ENCODE results near the gene NTNG1.

Gene NTNG1

GRCh38 chr1:107098961-107099360, 41.9 kb upstream of the NTNG1 start:
- H3K4me3 ChIP-seq (IDR thresholded peaks at IDR 0.05; ENCODE audit: insufficient read depth, low read depth, low read length), result no peak overlapping the region
- H3K36me3 ChIP-seq (ENCODE audit: insufficient read depth), result no peaks in the 10 kb centered on the region
- no peaks in the 10 kb centered on the region for H3K4me1 ChIP-seq (ENCODE audit: low read depth, poor library complexity, severe bottlenecking)
- H3K79me2 ChIP-seq (ENCODE audit: insufficient read depth, low read depth), result no peaks in the 10 kb centered on the region
- H3K27ac ChIP-seq, result no peak overlapping the region
- no peak overlapping the region for H3K4me2 ChIP-seq
- no peaks in the 10 kb centered on the region for H3K27me3 ChIP-seq (ENCODE audit: insufficient read depth, low read depth)
- no peaks in the 10 kb centered on the region for H4K20me1 ChIP-seq (ENCODE audit: insufficient read depth)
- H3K9ac ChIP-seq, result no peak overlapping the region
- no peak for TF ChIP-seq CTCF (conservative IDR thresholded peaks at IDR 0.05; ENCODE audit: low read depth, low read length)
- H2AFZ ChIP-seq (ENCODE audit: low read depth), result no peak overlapping the region

- no peak for TF ChIP-seq CTCF (conservative IDR thresholded peaks at IDR 0.05; ENCODE audit: low read depth, low read length)
- no peak overlapping the region for H2AFZ ChIP-seq (ENCODE audit: low read depth)
- no peaks in the 10 kb centered on the region for H3K4me1 ChIP-seq (ENCODE audit: low read depth, poor library complexity, severe bottlenecking)
- H3K27me3 ChIP-seq (ENCODE audit: insufficient read depth, low read depth), result no peaks in the 10 kb centered on the region
- H3K27ac ChIP-seq, result no peak overlapping the region
- H3K4me3 ChIP-seq (IDR thresholded peaks at IDR 0.05; ENCODE audit: insufficient read depth, low read depth, low read length), result no peak overlapping the region
- H3K79me2 ChIP-seq (ENCODE audit: insufficient read depth, low read depth), result no peaks in the 10 kb centered on the region
- no peak overlapping the region for H3K9ac ChIP-seq
- H3K4me2 ChIP-seq, result no peak overlapping the region
- H3K36me3 ChIP-seq (ENCODE audit: insufficient read depth), result no peaks in the 10 kb centered on the region
- no peaks in the 10 kb centered on the region for H4K20me1 ChIP-seq (ENCODE audit: insufficient read depth)
Observed at GRCh38 chr1:107100331-107100984, 40.4 kb upstream of the NTNG1 start.

- Histone ChIP-seq H2AFZ (ENCODE audit: low read depth) (no peak overlapping the region), H3K27ac (no peak overlapping the region)
- no peak for TF ChIP-seq CTCF (conservative IDR thresholded peaks at IDR 0.05; ENCODE audit: low read depth, low read length)
Observed at GRCh38 chr1:107105914-107106313, 34.9 kb upstream of the NTNG1 start.

GRCh38 chr1:107110326-107110725, 30.5 kb upstream of the NTNG1 start:
- H3K79me2 ChIP-seq (ENCODE audit: insufficient read depth, low read depth), result no peaks in the 10 kb centered on the region
- no peak overlapping the region for H2AFZ ChIP-seq (ENCODE audit: low read depth)
- no peaks in the 10 kb centered on the region for H3K4me1 ChIP-seq (ENCODE audit: low read depth, poor library complexity, severe bottlenecking)
- no peak overlapping the region for H3K4me2 ChIP-seq
- H3K9ac ChIP-seq, result no peak overlapping the region
- no peak overlapping the region for H3K27ac ChIP-seq
- no peaks in the 10 kb centered on the region for H3K36me3 ChIP-seq (ENCODE audit: insufficient read depth)
- H3K27me3 ChIP-seq (ENCODE audit: insufficient read depth, low read depth), result no peaks in the 10 kb centered on the region
- H3K4me3 ChIP-seq (IDR thresholded peaks at IDR 0.05; ENCODE audit: insufficient read depth, low read depth, low read length), result no peak overlapping the region
- no peak for TF ChIP-seq CTCF (conservative IDR thresholded peaks at IDR 0.05; ENCODE audit: low read depth, low read length)
- H4K20me1 ChIP-seq (ENCODE audit: insufficient read depth), result no peaks in the 10 kb centered on the region

More at GRCh38 chr1:107105914-107106313, 34.9 kb upstream of the NTNG1 start:
- Histone ChIP-seq H3K36me3 (ENCODE audit: insufficient read depth) (no peaks in the 10 kb centered on the region), H4K20me1 (ENCODE audit: insufficient read depth) (no peaks in the 10 kb centered on the region), H3K9ac (no peak overlapping the region), H3K27me3 (ENCODE audit: insufficient read depth, low read depth) (no peaks in the 10 kb centered on the region), H3K4me3 (IDR thresholded peaks at IDR 0.05; ENCODE audit: insufficient read depth, low read depth, low read length) (no peak overlapping the region), H3K4me2 (no peak overlapping the region), H3K4me1 (ENCODE audit: low read depth, poor library complexity, severe bottlenecking) (no peaks in the 10 kb centered on the region), H3K79me2 (ENCODE audit: insufficient read depth, low read depth) (no peaks in the 10 kb centered on the region)
